GM23338 (cell line): ENCODE measurements around the gene CCBE1.

ENCODE experiments used
- CTCF ChIP-seq, 2 experiments: fragments of 200-600 bp in 1 of 2; sonication (generic) in 1 of 2; conservative IDR thresholded peaks; 2 replicates each; pipeline versions ENCODE4 v1.5.1 to v1.6.1; 2016 to 2017; ENCODE audit warnings: antibody characterized with exemption in 2 of 2, low read depth in 2 of 2, mild to moderate bottlenecking in 2 of 2, moderate library complexity in 1 of 2
- EZH2 ChIP-seq: fragments of 200-600 bp; sonication (generic); IDR thresholded peaks from one replicate; pipeline ENCODE4 v1.8.0; 2017; ENCODE audit warnings: antibody characterized with exemption, mild to moderate bottlenecking, low read depth; ENCODE audit not compliant: unreplicated experiment
- REST ChIP-seq: IDR thresholded peaks from one replicate; pipeline ENCODE4 v1.6.1; 2018; ENCODE audit warnings: antibody characterized with exemption; ENCODE audit not compliant: unreplicated experiment

GRCh38 chr18:59621027-59621426 is 76.2 kb downstream of the CCBE1 start:
- TF ChIP-seq REST, result no peak
- TF ChIP-seq CTCF (conservative IDR thresholded peaks at IDR 0.05; ENCODE audit: low read depth in 2 of 2), result no peak
- no peak for TF ChIP-seq EZH2
